HG03439 (cell line): Measurements from ENCODE around the gene TEDDM1.
"Not testable (repeated sequence)": the region's sequence is repeated elsewhere in the genome, so short reads cannot be mapped to it uniquely, and the experiment has no call there.

ENCODE experiments used
- ATAC-seq: cut with Tn5 transposase; IDR thresholded peaks from one replicate; pipeline ENCODE4 v1.9.1; 2021; ENCODE audit warnings: mild to moderate bottlenecking, moderate library complexity; ENCODE audit not compliant: unreplicated experiment

TEDDM1 gene

GRCh38 chr1:182381962-182382819 lies 18.3 kb downstream of the TEDDM1 start:
- no peak for ATAC-seq

GRCh38 chr1:182380199-182380598 lies 20.3 kb downstream of the TEDDM1 start:
- ATAC-seq: no peak

GRCh38 chr1:182379781-182380180 lies 20.7 kb downstream of the TEDDM1 start:
- not testable (repeated sequence) for ATAC-seq

- no peak for ATAC-seq
These were observed 23.4 kb downstream of the TEDDM1 start for GRCh38 chr1:182376936-182377574.

- no peak for ATAC-seq
These were observed 26.2 kb downstream of the TEDDM1 start for GRCh38 chr1:182374101-182374834.

GRCh38 chr1:182370532-182370931 lies 29.9 kb downstream of the TEDDM1 start:
- ATAC-seq: no peak

- no peak for ATAC-seq
These were observed 31.6 kb downstream of the TEDDM1 start for GRCh38 chr1:182368903-182369302.

GRCh38 chr1:182368358-182368757 lies 32.1 kb downstream of the TEDDM1 start:
- no peak for ATAC-seq

GRCh38 chr1:182367926-182368325 lies 32.5 kb downstream of the TEDDM1 start:
- no peak for ATAC-seq

- no peak for ATAC-seq
These were observed 33.9 kb downstream of the TEDDM1 start for GRCh38 chr1:182366596-182366995.

GRCh38 chr1:182359645-182360044 lies 40.8 kb downstream of the TEDDM1 start:
- no peak for ATAC-seq

- ATAC-seq: no peak
These were observed 42.6 kb downstream of the TEDDM1 start for GRCh38 chr1:182357913-182358312.

GRCh38 chr1:182357171-182357570 lies 43.3 kb downstream of the TEDDM1 start:
- ATAC-seq: no peak

- no peak for ATAC-seq
These were observed 44.8 kb downstream of the TEDDM1 start for GRCh38 chr1:182355723-182356098.

GRCh38 chr1:182351790-182352364 lies 48.6 kb downstream of the TEDDM1 start:
- ATAC-seq: no peak

- no peak for ATAC-seq
These were observed 49.6 kb downstream of the TEDDM1 start for GRCh38 chr1:182350839-182351238.

- ATAC-seq: no peak
These were observed 51.3 kb downstream of the TEDDM1 start for GRCh38 chr1:182348961-182349747.
